GM19324 (cell line): ENCODE data around the gene ZDHHC20.

ENCODE experiments used
- ATAC-seq: cut with Tn5 transposase; IDR thresholded peaks from one replicate; pipeline ENCODE4 v1.9.1; 2021; ENCODE audit warnings: mild to moderate bottlenecking, moderate library complexity; ENCODE audit not compliant: unreplicated experiment, low FRiP score

Gene ZDHHC20

DNA sequence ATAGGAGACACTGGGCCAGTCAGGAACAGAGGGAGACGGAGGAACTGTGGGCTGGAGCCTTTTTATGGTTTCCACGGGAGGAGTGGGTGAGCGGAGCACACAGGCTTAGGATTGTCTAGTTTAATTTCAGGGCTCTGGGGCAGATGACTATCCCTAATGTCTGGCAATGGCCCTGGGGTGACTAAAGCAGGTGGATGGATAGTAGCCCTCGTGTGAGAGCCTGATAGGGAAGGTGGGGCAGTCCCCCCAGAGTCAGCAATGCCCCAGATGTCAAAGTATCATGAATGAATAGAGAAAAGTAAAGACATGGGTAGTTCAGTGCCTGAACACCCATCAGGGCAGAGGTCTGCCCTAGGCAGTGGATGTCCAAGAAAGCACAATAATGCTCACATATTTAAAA lies 94.2 kb downstream of the ZDHHC20 start:
- no peak for ATAC-seq

DNA sequence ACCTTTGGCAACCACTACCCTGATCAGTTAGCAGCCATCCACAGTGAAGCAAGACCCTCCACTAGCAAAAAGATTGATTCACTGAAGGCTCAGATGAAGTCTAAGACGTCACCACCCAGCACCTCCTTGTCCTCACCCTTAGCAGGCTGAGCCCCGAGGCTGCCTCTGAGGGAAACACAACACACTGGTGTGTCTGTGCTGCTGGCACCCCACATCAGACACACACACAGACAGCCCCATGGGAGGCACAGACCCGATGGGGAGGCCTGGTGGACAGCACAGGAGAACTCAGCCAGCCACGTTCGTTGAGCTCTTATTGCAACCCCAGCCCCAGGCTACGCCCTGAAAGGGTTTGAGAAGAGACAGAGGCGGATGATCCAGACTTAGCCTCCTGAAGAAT lies 94.7 kb downstream of the ZDHHC20 start:
- no peak for ATAC-seq

- no peak for ATAC-seq
Measured at GRCh38 chr13:21362741-21363140, 96.4 kb downstream of the ZDHHC20 start.

DNA sequence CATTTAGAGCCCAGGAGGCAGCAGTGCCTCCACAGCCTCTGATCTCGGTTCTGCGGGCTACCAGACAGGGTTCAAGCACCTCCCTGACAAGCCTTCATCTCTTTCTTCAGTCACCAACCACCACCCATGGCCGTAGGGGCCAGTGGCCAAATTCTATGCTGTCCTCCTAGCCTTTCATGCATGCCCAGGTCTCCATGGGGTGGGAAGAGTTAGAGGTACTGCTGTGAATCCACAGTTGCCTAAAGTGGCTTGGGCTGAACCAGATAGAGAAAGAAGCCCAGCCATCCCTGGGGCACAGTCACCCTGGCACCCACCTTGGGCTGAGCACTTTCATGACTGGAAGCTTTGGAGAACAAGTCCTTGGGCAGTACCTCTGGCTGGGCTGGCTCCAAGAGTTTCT lies 97.4 kb downstream of the ZDHHC20 start:
- no peak for ATAC-seq

DNA sequence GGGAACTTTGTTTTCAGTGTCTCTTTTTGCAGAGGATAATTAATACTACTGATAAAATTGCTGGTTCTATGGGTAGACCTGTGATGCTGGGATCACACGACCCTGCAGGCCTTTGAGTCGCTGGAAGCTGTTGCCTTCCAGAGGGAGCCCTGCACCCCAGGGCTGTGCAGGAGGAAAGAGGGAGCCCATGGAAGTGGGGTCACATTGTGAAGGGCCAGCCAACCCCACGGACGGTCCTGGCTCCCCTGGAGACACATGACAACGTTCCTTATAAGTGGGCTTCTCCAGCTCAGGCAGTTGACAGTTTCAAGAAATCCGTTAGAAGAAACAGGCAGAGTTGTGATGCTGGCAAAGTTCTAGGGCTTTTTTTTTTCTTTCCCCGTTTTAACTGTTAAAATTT lies 98.0 kb downstream of the ZDHHC20 start:
- no peak for ATAC-seq

DNA sequence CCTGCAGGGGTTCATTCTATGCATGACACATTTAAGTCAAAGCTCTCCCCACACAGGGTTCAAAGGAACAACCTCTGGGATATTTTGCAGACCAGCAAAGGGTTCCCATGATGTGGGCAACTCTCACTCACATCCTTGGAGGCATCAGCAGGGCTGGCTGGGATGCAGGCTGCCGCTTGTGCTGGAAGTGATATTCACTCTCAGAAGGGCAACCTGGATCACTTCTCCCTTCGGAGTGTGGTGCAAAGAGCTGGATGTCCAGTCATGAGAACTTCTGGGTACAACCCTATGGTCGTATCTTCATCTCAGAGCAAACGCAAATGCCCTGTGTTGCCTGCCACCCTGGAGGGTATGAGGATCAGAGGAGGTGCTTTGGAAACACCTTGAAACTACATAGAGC lies 98.6 kb downstream of the ZDHHC20 start:
- ATAC-seq, result no peak

DNA sequence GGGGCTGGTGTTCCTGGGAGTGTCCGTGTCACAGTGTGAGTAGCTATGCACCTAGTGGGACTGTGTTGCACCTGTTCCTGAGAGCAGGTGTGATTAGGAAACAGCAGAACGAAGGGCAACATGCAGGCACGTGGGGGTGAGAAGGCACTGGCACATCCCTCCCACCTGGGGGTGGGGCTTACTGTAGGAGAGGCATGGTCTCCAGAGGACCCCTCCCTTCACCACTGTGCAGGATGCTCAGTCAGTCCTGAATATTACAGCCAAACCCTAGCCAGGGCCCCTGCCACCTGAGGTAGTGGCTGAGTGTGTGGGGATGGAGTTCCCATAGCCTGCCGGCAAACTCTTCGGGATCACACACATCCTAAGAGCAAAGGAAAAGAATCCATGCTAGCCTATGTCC lies 99.2 kb downstream of the ZDHHC20 start:
- ATAC-seq, result no peak

DNA sequence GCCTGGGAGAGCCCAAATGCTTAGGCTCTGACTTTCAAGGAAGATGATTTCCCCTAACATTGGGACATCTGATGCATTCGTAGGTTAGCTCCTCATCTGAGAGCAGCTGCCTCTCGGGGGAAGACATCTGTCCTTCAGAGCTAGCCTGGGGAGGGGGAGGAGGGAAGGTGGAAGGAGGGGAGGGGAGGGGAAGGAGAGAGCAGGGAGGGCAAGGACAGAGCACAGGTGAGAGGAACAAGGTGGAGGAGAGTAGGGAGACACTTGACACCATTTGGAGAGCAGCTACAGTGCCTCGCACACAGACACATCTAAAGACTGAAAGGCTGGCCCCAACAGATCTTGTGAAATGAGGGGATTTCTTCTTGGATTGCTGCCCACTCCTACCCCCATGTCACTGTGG lies 103.8 kb downstream of the ZDHHC20 start:
- ATAC-seq, result no peak

DNA sequence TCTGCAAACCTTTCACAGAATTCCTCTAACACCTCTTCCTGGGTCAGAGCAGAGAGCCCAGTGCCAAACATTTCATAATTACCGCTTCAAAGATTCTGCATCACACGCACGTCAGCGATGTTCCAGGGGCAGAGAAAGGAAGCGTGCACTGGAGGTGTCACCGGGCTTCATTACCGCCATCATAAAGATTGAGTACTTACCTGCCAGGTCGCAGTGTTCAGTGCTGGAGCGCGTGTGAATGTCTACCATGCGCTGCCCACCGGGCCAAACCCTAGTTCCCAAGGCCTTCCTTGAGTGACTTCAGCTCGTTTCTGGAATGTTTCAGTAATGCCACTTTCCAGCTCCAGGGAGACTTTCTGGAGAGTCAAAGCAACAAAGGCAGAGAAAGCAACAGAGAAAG lies 104.4 kb downstream of the ZDHHC20 start:
- no peak for ATAC-seq

DNA sequence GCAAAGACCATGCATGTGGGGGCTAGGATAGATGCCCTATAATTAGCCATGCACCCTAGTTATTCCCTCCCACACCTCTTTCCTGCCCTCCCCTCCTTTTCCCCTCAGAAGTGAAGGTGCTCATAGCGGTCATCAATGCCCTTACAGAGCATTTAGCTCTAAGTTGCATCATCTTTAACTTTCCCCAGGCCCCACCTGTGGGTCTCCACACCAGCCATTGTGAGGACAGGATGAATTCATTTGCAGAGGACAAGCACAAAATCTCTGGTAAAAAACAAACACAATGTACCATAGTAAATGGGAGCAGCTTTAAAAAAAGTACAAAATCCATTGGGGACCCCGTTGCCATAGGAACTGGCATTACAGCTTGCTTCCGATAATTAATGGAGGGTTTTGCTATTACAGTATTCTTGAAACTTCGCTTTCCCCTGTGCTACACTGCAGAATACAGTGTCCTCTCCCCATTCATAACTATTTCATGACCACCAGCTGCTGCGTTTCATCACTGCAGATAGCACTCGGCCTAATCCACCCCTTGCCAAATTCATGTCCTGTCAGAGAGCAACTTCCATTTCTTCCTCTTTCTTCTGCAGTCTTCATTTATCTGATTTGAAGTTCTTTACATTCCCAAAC lies 110.5 kb downstream of the ZDHHC20 start:
- no peak for ATAC-seq

- no peak for ATAC-seq
Measured at GRCh38 chr13:21347753-21348318, 111.3 kb downstream of the ZDHHC20 start.

DNA sequence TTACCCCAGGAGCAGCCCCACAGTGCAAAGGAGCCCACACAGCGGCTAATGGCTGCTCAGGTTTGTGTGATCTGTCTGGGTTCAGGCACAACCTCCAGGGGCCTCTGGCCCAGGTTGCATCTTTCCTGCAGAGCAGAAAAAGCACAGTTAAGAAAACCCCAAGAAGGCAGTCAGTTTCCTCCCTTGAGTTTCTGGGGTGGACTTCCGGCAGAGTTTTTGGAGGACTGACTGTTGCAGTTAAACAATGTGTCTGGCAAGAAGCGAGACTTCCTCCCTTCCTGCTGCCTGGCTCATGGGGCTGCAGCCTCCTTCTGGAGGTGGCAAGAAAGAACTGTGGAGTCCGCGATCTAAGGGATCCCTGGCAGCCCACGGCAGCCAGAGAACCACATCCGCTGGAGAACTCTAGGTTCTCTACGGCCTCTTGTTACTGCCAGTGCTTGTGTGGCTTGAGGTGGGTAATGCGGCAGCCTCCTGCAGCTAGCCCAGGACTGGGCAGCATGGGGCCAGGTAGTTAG lies 114.4 kb downstream of the ZDHHC20 start:
- ATAC-seq, result no peak

DNA sequence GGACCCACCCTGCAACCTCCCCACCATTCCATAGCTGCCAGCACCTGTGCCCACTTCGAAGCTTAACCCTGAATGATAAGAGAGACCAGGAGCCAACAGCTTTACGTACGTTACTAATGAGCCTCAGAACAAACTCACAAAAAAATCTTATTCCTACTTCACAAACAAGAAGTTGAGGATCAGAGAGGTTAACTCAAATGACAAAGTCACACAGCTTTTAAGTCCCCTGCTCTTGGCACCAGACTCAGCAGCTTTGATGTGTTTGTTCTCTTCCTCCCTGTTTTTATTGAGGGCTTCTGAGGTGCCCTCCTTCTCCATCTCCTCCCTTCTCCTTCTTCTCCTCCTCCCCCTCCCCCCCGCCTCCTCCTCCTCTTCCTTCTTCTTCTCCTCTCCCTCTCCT lies 115.4 kb downstream of the ZDHHC20 start:
- no peak for ATAC-seq

- ATAC-seq, result no peak
Measured at GRCh38 chr13:21342699-21343442, 116.2 kb downstream of the ZDHHC20 start.

GRCh38 chr13:21341637-21342422 lies 117.3 kb downstream of the ZDHHC20 start:
- ATAC-seq, result no peak

GRCh38 chr13:21338639-21339278 lies 120.3 kb downstream of the ZDHHC20 start:
- no peak for ATAC-seq

GRCh38 chr13:21338156-21338555 lies 120.9 kb downstream of the ZDHHC20 start:
- ATAC-seq, result no peak

GRCh38 chr13:21336609-21337349 lies 122.3 kb downstream of the ZDHHC20 start:
- no peak for ATAC-seq

- ATAC-seq, result no peak
Measured at GRCh38 chr13:21333186-21333585, 125.9 kb downstream of the ZDHHC20 start.
